H54 (cell line): ENCODE data around the gene ING5.
"Not testable (repeated sequence)": the region's sequence is repeated elsewhere in the genome, so short reads cannot be mapped to it uniquely, and the experiment has no call there.

Experiments
- DNase-seq: peaks from one replicate; pipeline ENCODE4 v3.0.0; 2011; ENCODE audit warnings: low spot score, mixed read lengths; ENCODE audit not compliant: insufficient read length
- FAIRE-seq: peaks from 3 replicates; lab custom pipeline; 2011; peaks lifted over from hg19 to GRCh38; lab: Jason Lieb, UNC
- POLR2A ChIP-seq: IDR thresholded peaks from 2 replicates; pipeline ENCODE4 v1.6.1; 2011; ENCODE audit warnings: low read depth, mild to moderate bottlenecking, low read length

Gene ING5

DNA sequence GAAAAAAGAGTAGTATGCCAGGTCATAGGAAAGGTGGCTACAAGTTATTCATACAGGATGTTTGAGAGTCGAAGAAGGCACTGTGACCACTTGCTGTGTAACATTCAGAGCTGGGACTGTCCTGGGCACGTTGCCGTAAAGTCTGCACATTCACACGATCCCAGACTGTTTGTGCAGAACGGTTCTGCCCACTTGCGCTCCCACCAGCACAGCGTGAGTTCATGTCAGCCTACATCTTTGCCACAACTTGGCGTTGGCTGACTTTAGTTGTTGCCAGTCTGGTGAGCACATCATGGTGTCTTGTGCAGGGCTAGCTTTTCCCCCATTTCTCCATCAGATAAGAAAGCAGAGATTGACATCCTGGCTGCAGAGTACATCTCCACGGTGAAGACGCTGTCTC lies 7.0 kb downstream of the ING5 start:
- FAIRE-seq: no peak
- TF ChIP-seq POLR2A: no peak
- DNase-seq: no peak

DNA sequence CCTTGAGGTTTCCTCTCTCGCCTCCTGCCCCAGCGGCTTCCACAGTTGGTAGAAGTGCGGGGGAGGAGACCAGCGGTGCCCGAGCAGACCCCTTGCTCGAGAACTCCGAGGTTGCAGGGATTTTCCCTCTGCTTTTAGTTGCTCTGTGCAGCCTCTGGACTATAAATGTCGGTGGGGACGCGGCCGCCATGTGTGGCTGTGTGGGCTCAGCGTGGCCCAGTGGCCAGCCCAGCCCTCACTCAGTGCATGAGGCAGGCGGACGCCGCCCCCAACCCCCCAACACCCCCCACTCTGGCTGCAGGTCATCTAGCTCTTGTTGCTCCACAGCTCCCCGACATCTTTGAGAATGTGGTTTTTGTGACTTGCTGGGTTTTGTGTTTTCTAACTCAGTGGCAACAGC lies 17.3 kb downstream of the ING5 start:
- FAIRE-seq (no peak), DNase-seq (no peak)
- no peak for TF ChIP-seq POLR2A

DNA sequence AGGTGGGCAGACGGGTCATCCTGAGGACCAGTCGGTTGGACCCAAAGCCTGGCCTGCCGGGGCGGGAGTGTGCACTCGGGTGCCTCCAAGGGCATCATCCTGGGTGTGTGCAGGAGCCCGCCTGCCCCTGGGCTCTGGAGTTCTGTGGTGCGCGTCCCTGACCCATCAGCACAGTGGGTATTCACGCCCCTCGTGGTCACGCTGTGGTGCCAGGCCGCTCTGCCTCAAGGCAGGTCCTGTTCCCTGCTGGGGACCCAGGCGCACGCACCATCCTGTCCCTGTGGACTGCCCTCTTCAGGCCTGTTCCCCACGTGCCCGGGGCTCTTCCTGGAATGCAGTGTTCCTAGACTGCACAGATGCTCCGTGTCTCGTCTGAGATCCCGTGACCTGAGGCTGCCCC lies 18.3 kb downstream of the ING5 start:
- no peak for DNase-seq
- TF ChIP-seq POLR2A: no peak
- FAIRE-seq: no peak

DNA sequence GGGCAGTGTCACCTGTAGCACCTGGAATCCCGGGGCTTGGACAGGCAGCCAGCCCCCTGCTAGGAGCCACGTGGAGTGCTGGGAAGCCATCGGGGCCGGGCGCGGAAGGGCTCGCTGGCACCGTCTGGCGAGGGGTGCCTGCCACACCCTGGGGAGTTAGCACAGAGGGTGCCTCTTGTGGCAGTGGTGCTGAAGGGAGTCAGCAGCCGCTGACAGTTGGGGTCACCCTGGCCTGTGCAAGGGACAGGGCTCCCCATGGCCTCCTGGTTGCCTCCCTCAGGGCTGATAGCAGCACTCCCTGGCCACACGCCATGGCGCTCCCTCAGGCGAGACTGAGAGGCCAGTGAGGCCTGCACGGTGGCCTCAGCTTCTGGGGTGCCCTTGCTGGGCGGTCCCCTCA lies 18.7 kb downstream of the ING5 start:
- FAIRE-seq: no peak
- no peak for TF ChIP-seq POLR2A
- DNase-seq: no peak

DNA sequence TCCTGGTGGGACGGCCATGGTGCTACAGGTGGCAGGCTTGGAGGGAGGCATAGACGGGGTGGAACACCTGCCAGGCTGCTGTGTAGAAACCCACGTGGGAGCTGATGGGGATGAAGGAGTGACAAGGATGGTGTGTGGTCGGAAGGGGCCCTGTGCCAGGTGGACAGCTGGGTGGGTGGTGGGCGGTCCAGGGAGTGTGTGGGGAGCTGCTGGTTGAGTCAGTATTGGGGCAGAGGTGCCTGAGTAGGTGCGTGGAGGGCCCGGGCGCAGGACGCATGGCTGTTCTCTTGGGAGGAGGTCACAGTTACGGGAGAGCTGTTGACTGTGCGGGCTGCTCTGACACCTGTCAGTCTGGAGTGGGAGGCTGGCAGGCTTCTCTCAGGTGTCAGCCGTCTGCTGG lies 20.0 kb downstream of the ING5 start:
- FAIRE-seq (no peak), DNase-seq (no peak)
- TF ChIP-seq POLR2A: no peak

DNA sequence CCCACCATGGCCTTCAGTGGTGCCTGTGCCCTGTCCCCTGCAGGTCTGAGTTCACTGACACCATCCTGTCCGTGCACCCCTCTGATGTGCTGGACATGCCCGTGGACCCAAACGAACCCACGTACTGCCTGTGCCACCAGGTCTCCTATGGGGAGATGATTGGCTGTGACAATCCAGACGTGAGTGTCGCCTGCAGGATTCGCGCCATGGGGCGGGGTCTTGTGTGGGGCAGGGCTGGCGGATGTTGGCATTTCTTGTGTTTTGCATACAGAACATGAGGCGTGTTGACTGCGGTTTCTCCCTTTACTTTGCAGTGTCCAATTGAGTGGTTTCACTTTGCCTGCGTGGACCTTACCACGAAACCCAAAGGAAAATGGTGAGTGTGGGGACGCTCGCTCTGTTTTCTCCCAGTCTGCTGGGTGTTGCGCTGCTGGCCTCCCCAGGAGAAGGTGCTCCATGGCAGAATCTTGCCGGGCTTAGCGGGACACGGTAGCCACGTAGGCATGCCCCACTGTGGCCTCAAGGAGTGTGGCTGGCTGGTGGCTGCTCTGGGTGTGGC lies 21.1 kb downstream of the ING5 start:
- DNase-seq (no peak), FAIRE-seq (no peak)
- no peak for TF ChIP-seq POLR2A

DNA sequence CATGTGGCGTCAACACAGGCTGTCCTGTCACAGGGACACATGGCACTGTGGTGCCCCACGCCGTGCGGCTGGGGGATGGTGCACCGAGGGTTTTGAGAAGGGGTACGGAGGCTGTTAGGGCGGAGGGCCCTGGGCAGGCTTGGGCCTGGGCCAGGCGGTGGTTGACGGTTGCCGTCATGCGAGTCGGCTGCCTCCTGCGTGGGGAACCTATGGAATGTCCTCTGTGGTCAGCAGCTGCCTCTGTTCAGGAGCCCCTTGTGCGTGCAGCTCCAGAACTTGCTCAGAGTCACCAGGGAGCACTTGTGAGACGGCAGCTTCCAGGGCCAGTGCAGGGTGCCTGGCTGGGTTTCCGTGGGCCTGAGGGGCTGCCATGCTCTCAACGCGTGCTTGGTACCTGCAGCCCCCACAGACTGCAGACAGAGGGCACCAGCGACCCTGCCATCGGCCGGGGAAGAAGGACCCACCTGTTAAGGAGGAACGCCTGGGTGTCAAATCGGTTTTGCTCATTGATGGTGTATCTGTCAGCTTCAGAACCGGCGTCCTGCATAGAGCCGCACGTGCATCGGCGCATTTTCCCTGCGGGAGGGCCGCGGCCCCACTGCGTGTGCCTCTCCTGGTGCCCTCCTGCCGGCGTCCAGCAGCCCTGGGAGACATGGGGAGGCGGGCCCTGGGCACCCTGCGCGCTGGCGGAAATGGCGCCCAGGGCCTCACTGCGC lies 22.6 kb downstream of the ING5 start:
- FAIRE-seq (no peak), DNase-seq (no peak)
- TF ChIP-seq POLR2A: no peak

DNA sequence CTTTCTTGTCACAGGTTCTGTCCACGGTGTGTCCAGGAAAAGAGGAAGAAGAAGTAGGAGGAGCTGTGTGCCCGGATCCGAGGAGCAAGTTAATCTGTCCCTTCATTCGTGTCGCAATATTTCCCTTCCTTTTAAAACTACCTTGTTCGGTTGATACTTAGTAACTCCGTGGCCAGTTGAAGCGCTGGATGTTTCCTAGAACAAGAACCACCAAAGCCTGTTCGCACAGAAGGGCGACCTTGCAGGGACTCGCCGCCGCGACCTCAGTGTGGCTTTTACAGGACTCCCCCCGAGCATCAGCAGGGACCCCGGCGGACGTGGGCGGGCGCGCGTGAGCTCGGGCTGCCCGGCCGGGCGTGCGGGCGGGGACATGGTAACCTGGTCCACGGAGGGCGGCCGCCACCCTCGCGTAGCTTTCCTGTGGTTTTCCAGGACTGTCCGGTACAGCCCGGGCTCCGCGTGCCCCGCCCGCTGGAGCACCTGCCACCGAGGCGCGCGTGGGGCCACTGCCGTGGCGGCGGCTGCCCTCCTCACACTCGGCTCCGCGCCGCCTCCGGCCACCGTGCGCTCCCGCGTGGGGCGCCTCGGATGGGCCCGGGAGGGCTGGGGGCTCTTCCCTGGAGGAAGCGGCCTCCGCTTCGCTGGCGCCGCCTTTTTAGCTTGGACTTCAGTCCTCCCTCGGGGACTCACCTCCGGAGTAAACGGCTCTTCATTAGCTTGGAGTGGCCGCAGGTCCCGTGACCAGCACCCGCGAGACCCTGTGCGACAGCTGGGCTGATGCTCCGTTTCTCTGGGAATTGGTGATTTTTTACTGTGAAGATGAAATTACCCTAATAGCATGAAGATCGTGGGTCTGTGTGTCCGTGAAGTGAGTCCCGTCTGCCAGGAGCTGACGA lies 23.4 kb downstream of the ING5 start:
- no peak for FAIRE-seq
- no peak for TF ChIP-seq POLR2A
- DNase-seq: no peak

DNA sequence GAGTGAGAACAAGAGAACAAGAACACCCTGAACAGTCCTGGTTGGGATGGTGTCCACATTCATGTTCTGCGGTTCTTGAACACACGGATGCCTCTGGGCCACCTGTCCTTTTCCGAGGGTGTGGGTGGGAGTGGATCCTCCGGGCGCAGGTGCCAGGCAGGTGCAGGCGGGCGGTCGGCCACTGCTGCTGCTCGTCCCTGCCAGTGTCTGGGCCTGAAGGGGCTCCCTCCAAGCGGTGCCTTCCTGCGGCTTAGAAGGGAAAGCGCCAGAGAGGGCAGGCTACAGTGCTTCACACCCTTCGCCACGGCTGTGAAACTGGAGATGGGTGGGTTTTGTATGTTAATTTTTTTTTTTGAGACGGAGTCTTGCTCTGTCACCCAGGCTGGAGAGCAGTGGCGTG lies 24.6 kb downstream of the ING5 start:
- DNase-seq: no peak
- no peak for TF ChIP-seq POLR2A
- FAIRE-seq: no peak

DNA sequence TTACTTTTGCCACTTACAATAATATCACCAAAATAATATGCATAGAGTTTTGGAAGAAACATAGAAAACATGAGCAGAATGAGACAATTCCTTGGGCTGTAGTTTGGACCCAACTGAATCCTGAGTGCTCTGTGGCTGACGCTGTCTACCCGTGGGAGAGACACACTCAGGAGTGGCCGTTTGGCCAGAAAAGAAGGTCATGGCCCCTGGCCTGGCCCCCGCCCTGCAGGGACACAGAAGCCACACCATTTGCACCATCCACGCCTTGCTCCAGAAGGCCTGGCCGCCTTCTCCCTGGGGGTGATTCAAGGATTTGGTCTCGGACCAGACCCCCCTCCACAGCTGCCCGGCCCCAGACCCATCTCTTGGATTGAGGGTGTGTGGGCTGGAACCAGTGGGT lies 26.2 kb downstream of the ING5 start:
- no peak for TF ChIP-seq POLR2A
- no peak for DNase-seq
- no peak for FAIRE-seq

DNA sequence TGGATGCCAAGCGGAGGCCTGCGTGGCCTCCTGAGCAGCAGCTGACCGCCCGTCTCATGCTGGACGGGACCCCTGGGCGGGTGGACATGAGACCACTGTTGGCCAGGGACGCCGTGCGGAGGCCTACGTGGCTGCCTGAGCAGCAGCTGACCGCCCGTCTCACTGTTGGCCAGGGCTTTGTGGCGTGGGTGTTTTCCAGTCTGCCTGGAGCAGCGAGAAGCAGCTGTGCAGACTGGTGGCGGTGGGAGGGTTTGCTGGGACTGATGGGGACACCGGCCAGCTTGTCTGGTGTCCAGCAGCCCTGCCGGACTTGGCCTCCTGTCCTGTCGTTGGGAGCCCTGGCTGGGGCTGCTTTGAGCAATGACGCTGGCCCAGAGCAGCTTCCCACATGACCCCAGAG lies 26.8 kb downstream of the ING5 start:
- TF ChIP-seq POLR2A: no peak
- FAIRE-seq (no peak), DNase-seq (no peak)

DNA sequence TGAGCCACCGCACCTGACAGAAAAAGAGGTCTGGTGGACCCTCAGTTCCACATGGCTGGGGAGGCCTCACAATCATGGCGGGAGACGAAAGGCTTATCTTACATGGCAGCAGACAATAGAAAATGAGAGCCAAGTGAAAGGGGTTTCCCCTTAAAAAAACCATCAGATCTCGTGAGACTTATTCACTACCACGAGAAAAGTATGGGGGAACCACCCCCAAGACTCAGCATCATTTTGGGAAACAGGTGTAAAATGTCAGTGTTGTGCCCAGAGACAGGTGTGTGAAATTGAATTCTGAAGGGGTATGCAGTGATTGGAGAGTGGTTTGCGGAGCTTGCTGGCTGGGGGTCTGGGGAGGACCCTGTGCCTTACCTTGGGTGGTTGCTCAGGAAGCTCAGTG lies 28.0 kb downstream of the ING5 start:
- no peak for TF ChIP-seq POLR2A

DNA sequence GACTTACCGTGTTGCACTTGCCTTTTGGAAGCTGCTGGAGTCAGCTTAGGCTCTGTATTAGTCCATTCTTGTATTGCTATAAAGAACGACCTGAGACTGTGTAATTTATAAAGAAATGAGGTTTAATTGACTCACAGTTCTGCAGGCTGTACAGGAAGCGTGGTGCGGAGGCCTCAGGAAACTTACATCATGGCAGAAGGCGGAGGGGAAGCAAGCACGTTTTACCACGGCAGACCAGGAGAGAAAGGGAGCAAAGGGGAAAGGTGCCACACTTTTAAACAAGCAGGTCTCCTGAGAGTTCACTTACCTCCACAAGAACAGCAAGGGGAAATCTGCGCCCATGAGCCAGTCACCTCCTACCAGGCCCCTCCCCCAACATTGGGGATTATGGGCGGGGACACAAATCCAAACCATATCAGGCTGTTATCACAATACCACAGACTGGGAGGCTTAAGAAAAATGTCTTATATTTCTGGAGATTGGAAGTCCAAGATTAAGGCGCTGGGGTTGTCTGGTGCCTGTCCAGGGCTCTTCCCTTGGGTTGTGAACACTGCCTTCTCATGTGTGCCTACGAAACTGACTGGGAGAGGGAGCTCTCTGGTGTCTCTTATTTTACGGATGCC lies 28.9 kb downstream of the ING5 start:
- DNase-seq (no peak), FAIRE-seq (no peak)
- TF ChIP-seq POLR2A: no peak

More for the DNA sequence above, 28.0 kb downstream of the ING5 start:
- FAIRE-seq: no peak
- DNase-seq: no peak

DNA sequence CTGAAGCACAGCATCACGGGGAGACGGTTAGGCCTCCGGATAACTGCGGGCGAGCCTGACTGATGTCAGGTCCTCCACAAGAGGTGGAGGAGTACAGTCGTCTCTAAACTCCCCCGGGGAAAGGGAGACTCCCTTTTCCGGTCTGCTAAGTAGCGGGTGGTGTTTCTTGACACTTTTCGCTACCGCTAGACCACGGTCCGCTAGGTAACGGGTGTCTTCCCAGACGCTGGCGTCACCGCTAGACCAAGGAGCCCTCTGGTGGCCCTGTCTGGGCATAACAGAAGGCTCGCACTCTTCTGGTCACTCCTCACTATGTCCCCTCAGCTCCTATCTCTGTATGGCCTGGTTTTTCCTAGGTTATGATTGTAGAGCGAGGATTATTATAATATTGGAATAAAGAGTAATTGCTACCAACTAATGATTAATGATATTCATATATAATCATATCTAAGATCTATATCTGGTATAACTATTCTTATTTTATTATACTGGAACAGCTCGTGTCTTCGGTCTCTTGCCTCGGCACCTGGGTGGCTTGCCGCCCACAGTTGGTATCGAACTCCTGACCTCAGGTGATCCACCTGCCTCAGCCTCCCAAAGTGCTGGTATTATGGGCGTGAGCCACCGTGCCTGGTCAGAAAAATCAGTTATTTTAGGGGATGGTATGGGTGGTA lies 30.8 kb downstream of the ING5 start:
- not testable (repeated sequence) for DNase-seq, FAIRE-seq
